Mucosa of descending colon (tissue), 3 donors: ENCODE results near the gene HKDC1. TPM values are rescaled to one million over a fixed set of nuclear protein-coding genes. Genes with fewer than 3 reads are reported as not detected.
"Not testable (repeated sequence)": the region's sequence is repeated elsewhere in the genome, so short reads cannot be mapped to it uniquely, and the experiment has no call there.

Experiments
- ATAC-seq: fragments of 200-7000 bp; cut with Tn5 transposase; one replicate; pipeline ENCODE4 v1.9.1; 2020; ENCODE audit warnings: mild to moderate bottlenecking, moderate library complexity
- DNase-seq, 3 donors: peaks; one replicate each; pipeline ENCODE4 v3.0.0-alpha.2; 2020
- H3K36me3 ChIP-seq: fragments of 200-600 bp; one replicate; pipeline ENCODE4 v1.8.0; 2021; ENCODE audit warnings: low read depth, mild to moderate bottlenecking
- H3K4me1 ChIP-seq: fragments of 200-600 bp; one replicate; pipeline ENCODE4 v1.8.0; 2021; ENCODE audit warnings: low read depth, mild to moderate bottlenecking
- H3K4me3 ChIP-seq: fragments of 200-600 bp; one replicate; pipeline ENCODE4 v1.8.0; 2021; ENCODE audit warnings: mild to moderate bottlenecking
- H3K9me3 ChIP-seq: fragments of 200-600 bp; one replicate; pipeline ENCODE4 v1.8.0; 2021; ENCODE audit warnings: mild to moderate bottlenecking
- intact Hi-C, 2 donors: fragments of 100-400 bp; cut with DNase I in 1 of 2; cut with micrococcal nuclease in 1 of 2; formaldehyde crosslinking; loops; one replicate each; pipeline versions ENCODE4 v1.11.0 to v1.11.1; 2022; cut with DNase I, micrococcal nuclease
- total RNA-seq, 3 donors: library from RNA; stranded (reverse); fragmentation: NEBNext Ultra II Directional in 2 of 3; extraction: Animal tissue kit (Norgen Biotek cat#: 25700) in 2 of 3; gene quantifications; one replicate each; pipeline versions ENCODE4 v1.2.1 to v1.2.4, GENCODE V29; 2021 to 2023
- TF ChIP-seq, protein P1 (sequence below): fragments of 200-600 bp; IDR thresholded peaks from one replicate; pipeline ENCODE4 v1.8.0; 2022; ENCODE audit warnings: antibody characterized with exemption, mild to moderate bottlenecking
- donor health status: DM: no; HTN: no; CAD: no; lungs with moderate emphysema.
- donor health status: DM: no; HTN: no; CAD: no.
- donor health status: DM: no; HTN: yes; CAD: no.

Gene HKDC1
- total RNA-seq, 3 donors from 2014 or later = 20.2 to 31.2 (median 23.9) TPM

DNA sequence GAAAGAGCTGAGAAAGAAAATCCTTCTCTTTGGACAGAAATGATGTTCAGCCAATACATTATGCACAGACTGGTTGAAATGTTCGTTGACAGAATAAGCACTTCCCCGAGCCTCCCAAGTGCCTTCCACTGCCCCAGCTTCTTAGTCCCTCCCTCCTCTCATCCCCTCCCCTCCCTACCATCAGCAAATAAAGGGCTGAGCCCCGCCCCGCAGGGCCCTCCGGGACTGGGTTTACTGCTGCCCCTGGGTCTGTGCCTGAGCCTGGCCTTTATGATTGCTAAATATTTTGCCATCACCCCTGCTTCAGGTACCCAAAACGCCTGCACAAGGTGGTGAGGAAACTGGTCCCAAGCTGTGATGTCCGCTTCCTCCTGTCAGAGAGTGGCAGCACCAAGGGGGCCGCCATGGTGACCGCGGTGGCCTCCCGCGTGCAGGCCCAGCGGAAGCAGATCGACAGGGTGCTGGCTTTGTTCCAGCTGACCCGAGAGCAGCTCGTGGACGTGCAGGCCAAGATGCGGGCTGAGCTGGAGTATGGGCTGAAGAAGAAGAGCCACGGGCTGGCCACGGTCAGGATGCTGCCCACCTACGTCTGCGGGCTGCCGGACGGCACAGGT is 28.1 kb downstream of the HKDC1 start:
- DNase-seq (no peak), ATAC-seq (no peak)
- H3K9me3 ChIP-seq = no peaks in the 10 kb centered on the region
- H3K36me3 ChIP-seq = no peaks in the 10 kb centered on the region
- TF ChIP-seq, protein P1, sequence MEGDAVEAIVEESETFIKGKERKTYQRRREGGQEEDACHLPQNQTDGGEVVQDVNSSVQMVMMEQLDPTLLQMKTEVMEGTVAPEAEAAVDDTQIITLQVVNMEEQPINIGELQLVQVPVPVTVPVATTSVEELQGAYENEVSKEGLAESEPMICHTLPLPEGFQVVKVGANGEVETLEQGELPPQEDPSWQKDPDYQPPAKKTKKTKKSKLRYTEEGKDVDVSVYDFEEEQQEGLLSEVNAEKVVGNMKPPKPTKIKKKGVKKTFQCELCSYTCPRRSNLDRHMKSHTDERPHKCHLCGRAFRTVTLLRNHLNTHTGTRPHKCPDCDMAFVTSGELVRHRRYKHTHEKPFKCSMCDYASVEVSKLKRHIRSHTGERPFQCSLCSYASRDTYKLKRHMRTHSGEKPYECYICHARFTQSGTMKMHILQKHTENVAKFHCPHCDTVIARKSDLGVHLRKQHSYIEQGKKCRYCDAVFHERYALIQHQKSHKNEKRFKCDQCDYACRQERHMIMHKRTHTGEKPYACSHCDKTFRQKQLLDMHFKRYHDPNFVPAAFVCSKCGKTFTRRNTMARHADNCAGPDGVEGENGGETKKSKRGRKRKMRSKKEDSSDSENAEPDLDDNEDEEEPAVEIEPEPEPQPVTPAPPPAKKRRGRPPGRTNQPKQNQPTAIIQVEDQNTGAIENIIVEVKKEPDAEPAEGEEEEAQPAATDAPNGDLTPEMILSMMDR = no peak
- H3K4me1 ChIP-seq = no peaks in the 10 kb centered on the region
- intact Hi-C loops = loop anchor here in 1 of 2 donors (10.0 kb wide), 1 partner anchor 267 kb away; no protein-coding TSS in a partner anchor
- H3K4me3 ChIP-seq = no peak overlapping the region

GRCh38 chr10:69250041-69250440 is 29.9 kb downstream of the HKDC1 start:
- DNase-seq (no peak), ATAC-seq (no peak)
- Histone ChIP-seq H3K4me1 (no peaks in the 10 kb centered on the region), H3K9me3 (no peaks in the 10 kb centered on the region), H3K36me3 (no peaks in the 10 kb centered on the region), H3K4me3 (no peak overlapping the region)
- intact Hi-C loops = no loop called here
- TF ChIP-seq, protein P1 = no peak

DNA sequence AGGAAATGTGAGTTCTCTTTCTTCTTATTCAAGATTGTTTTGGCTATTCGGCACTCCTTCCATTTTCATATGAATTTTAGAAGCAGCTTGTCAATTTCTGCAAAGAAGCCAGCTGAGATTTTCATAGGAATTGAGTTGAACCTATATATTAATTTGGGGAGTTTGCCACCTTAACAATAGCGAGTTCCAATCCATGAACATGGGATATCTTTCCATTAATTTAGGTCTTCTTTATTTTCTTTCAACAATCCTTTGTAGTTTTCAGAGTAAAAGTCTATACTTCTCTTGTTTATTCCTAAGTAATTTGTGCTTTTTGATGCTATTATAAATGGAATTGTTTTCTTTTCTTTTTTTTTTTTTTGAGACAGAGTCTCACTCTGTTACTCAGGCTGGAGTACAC is 31.3 kb downstream of the HKDC1 start:
- H3K4me3 ChIP-seq, DNase-seq, ATAC-seq, H3K4me1 ChIP-seq, H3K9me3 ChIP-seq, H3K36me3 ChIP-seq, intact Hi-C loops: not testable (repeated sequence)

- no peaks in the 10 kb centered on the region for H3K36me3 ChIP-seq
- TF ChIP-seq, protein P1 = no peak
- H3K4me1 ChIP-seq = no peaks in the 10 kb centered on the region
- intact Hi-C loops = no loop called here
- DNase-seq (no peak), ATAC-seq (no peak)
- H3K9me3 ChIP-seq = no peaks in the 10 kb centered on the region
- H3K4me3 ChIP-seq = no peak overlapping the region
Measured at GRCh38 chr10:69253171-69253570, 33.0 kb downstream of the HKDC1 start.

GRCh38 chr10:69254877-69255276 is 34.7 kb downstream of the HKDC1 start:
- TF ChIP-seq, protein P1 = no peak
- DNase-seq (no peak), ATAC-seq (no peak)
- H3K4me3 ChIP-seq = no peak overlapping the region
- intact Hi-C loops = no loop called here
- no peaks in the 10 kb centered on the region for H3K4me1 ChIP-seq
- H3K36me3 ChIP-seq = no peaks in the 10 kb centered on the region
- H3K9me3 ChIP-seq = no peaks in the 10 kb centered on the region

DNA sequence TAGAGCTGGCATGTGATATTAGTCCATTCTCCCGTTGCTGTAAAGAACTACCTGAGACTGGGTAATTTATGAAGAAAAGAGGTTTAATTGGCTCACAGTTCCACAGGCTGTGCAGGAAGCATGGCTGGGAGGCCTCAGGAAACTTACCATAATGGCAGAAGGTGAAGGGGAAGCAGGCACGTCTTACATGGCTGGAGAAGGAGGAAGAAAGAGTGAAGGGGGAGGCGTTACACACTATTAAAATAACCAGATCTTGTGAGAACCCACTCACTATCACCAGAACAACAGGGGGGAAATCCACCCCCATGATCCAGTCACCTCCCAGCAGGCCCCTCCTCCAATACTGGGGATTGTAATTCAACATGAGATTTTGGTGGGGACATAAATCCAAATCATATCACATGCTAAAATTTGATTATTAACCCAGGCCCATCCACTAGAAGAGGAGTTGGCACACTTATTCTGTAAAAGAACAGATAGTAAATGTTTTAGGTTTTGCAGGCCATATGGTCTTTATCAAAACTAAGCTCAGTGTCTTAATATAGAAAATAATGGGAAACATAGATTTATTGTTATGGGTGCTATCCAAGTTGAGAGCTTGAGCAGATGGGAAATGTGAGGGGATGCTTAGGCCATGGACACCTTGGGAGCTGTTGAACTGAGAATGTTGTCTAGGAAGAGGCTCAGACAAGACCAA is 39.6 kb downstream of the HKDC1 start:
- DNase-seq (no peak), ATAC-seq (no peak)
- TF ChIP-seq, protein P1 = no peak
- intact Hi-C loops = no loop called here
- H3K9me3 ChIP-seq = no peaks in the 10 kb centered on the region
- no peaks in the 10 kb centered on the region for H3K4me1 ChIP-seq
- no peak overlapping the region for H3K4me3 ChIP-seq
- H3K36me3 ChIP-seq = no peaks in the 10 kb centered on the region
